ENCODE measurements around the gene ACAD11. TPM values are rescaled to one million over a fixed set of nuclear protein-coding genes. Genes with fewer than 3 reads are reported as not detected.

Gene ACAD11
- total RNA-seq, 1 donor from 2014 or later = 21.8 TPM

GRCh38 chr3:132573797-132574211 lies 85.8 kb downstream of the ACAD11 start:
- Mint-ChIP-seq H3K27me3 (ENCODE audit: low read depth) (no peaks in the 10 kb centered on the region), H3K4me3 (no peak overlapping the region), H3K27ac (no peak overlapping the region), H3K36me3 (peaks cover 38% of the 10 kb centered on the region), H3K4me1 (no peaks in the 10 kb centered on the region), H3K9me3 (peaks cover 12% of the 10 kb centered on the region)
- TF ChIP-seq CTCF (IDR thresholded peaks at IDR 0.05; ENCODE audit: unreplicated experiment) = no peak
- DNase-seq (ENCODE audit: low spot score in 2 of 2, unreplicated experiment in 2 of 2) = no peak

GRCh38 chr3:132570016-132570415 lies 89.6 kb downstream of the ACAD11 start:
- no peak for TF ChIP-seq CTCF (IDR thresholded peaks at IDR 0.05; ENCODE audit: unreplicated experiment)
- Mint-ChIP-seq H3K27ac (no peak overlapping the region), H3K9me3 (peaks cover 12% of the 10 kb centered on the region), H3K27me3 (ENCODE audit: low read depth) (no peaks in the 10 kb centered on the region), H3K4me1 (no peaks in the 10 kb centered on the region), H3K4me3 (no peak overlapping the region), H3K36me3 (peaks cover 28% of the 10 kb centered on the region)
- DNase-seq (ENCODE audit: low spot score in 2 of 2, unreplicated experiment in 2 of 2) = no peak

- TF ChIP-seq CTCF (IDR thresholded peaks at IDR 0.05; ENCODE audit: unreplicated experiment) = no peak
- DNase-seq (ENCODE audit: low spot score in 2 of 2, unreplicated experiment in 2 of 2) = no peak
- Mint-ChIP-seq H3K27me3 (ENCODE audit: low read depth) (no peaks in the 10 kb centered on the region), H3K27ac (no peak overlapping the region), H3K36me3 (peaks cover 28% of the 10 kb centered on the region), H3K4me1 (no peaks in the 10 kb centered on the region), H3K9me3 (peaks cover 12% of the 10 kb centered on the region), H3K4me3 (no peak overlapping the region)
Measured at GRCh38 chr3:132569580-132569979, 90.0 kb downstream of the ACAD11 start.

GRCh38 chr3:132569153-132569552 lies 90.5 kb downstream of the ACAD11 start:
- H3K4me1 Mint-ChIP-seq = no peaks in the 10 kb centered on the region
- H3K27ac Mint-ChIP-seq = no peak overlapping the region
- no peak for DNase-seq (ENCODE audit: low spot score in 2 of 2, unreplicated experiment in 2 of 2)
- H3K9me3 Mint-ChIP-seq = peaks cover 12% of the 10 kb centered on the region
- H3K4me3 Mint-ChIP-seq = no peak overlapping the region
- peaks cover 28% of the 10 kb centered on the region for H3K36me3 Mint-ChIP-seq
- TF ChIP-seq CTCF (IDR thresholded peaks at IDR 0.05; ENCODE audit: unreplicated experiment) = no peak
- H3K27me3 Mint-ChIP-seq (ENCODE audit: low read depth) = no peaks in the 10 kb centered on the region

GRCh38 chr3:132568422-132568821 lies 91.2 kb downstream of the ACAD11 start:
- Mint-ChIP-seq H3K4me3 (no peak overlapping the region), H3K27ac (no peak overlapping the region), H3K27me3 (ENCODE audit: low read depth) (no peaks in the 10 kb centered on the region), H3K4me1 (no peaks in the 10 kb centered on the region), H3K9me3 (peaks cover 12% of the 10 kb centered on the region), H3K36me3 (peaks cover 30% of the 10 kb centered on the region)
- no peak for DNase-seq (ENCODE audit: low spot score in 2 of 2, unreplicated experiment in 2 of 2)
- TF ChIP-seq CTCF (IDR thresholded peaks at IDR 0.05; ENCODE audit: unreplicated experiment) = no peak

GRCh38 chr3:132564070-132564465 lies 95.5 kb downstream of the ACAD11 start:
- Mint-ChIP-seq H3K36me3 (peaks cover 14% of the 10 kb centered on the region), H3K4me1 (peaks cover 2% of the 10 kb centered on the region), H3K4me3 (no peak overlapping the region), H3K27ac (no peak overlapping the region), H3K27me3 (ENCODE audit: low read depth) (no peaks in the 10 kb centered on the region), H3K9me3 (peaks cover 6% of the 10 kb centered on the region)
- TF ChIP-seq CTCF (IDR thresholded peaks at IDR 0.05; ENCODE audit: unreplicated experiment) = no peak
- no peak for DNase-seq (ENCODE audit: low spot score in 2 of 2, unreplicated experiment in 2 of 2)

All from mesothelial cell of epicardium (in vitro differentiated cells).